Measurements from ENCODE around the gene KCNT2.

The KCNT2 gene

GRCh38 chr1:196607981-196608380, 259 bp downstream of the KCNT2 start:
- peak overlapping the region; percentile 78 for H3K4me3 ChIP-seq (ENCODE audit: low read depth, low read length)
- H3K27ac ChIP-seq, result no peak overlapping the region
- peak; percentile 2 for DNase-seq
- no peak for TF ChIP-seq CTCF (IDR thresholded peaks at IDR 0.05; ENCODE audit: low read depth, low read length, missing control alignments)
- no peaks in the 10 kb centered on the region for H3K36me3 ChIP-seq (replicated peaks)
- in situ Hi-C loops (cut with HindIII; ENCODE audit: low pct_ligation_motif_present, low sequenced_read_pairs), result no loop called here
- no peaks in the 10 kb centered on the region for H3K27me3 ChIP-seq (replicated peaks)

GRCh38 chr1:196603651-196604050, 4.6 kb downstream of the KCNT2 start:
- Histone ChIP-seq H3K4me3 (ENCODE audit: low read depth, low read length) (no peak overlapping the region), H3K27me3 (replicated peaks) (no peaks in the 10 kb centered on the region), H3K36me3 (replicated peaks) (no peaks in the 10 kb centered on the region), H3K27ac (no peak overlapping the region)
- no peak for TF ChIP-seq CTCF (IDR thresholded peaks at IDR 0.05; ENCODE audit: low read depth, low read length, missing control alignments)
- in situ Hi-C loops (cut with HindIII; ENCODE audit: low pct_ligation_motif_present, low sequenced_read_pairs), result no loop called here
- DNase-seq, result no peak

GRCh38 chr1:196598942-196599748, 9.1 kb downstream of the KCNT2 start:
- Histone ChIP-seq H3K27me3 (replicated peaks) (no peaks in the 10 kb centered on the region), H3K36me3 (replicated peaks) (no peaks in the 10 kb centered on the region), H3K4me3 (ENCODE audit: low read depth, low read length) (no peak overlapping the region), H3K27ac (no peak overlapping the region)
- in situ Hi-C loops (cut with HindIII; ENCODE audit: low pct_ligation_motif_present, low sequenced_read_pairs), result no loop called here
- TF ChIP-seq CTCF (IDR thresholded peaks at IDR 0.05; ENCODE audit: low read depth, low read length, missing control alignments), result no peak
- no peak for DNase-seq

GRCh38 chr1:196594700-196595099, 13.5 kb downstream of the KCNT2 start:
- DNase-seq, result no peak
- Histone ChIP-seq H3K27ac (no peak overlapping the region), H3K27me3 (replicated peaks) (no peaks in the 10 kb centered on the region), H3K36me3 (replicated peaks) (no peaks in the 10 kb centered on the region), H3K4me3 (ENCODE audit: low read depth, low read length) (no peak overlapping the region)
- TF ChIP-seq CTCF (IDR thresholded peaks at IDR 0.05; ENCODE audit: low read depth, low read length, missing control alignments), result no peak
- in situ Hi-C loops (cut with HindIII; ENCODE audit: low pct_ligation_motif_present, low sequenced_read_pairs), result no loop called here

- H3K27ac ChIP-seq, result no peak overlapping the region
- no peak for DNase-seq
- in situ Hi-C loops (cut with HindIII; ENCODE audit: low pct_ligation_motif_present, low sequenced_read_pairs), result no loop called here
These were observed 14.3 kb downstream of the KCNT2 start for GRCh38 chr1:196593955-196594354.

More at GRCh38 chr1:196593955-196594354, 14.3 kb downstream of the KCNT2 start:
- Histone ChIP-seq H3K36me3 (replicated peaks) (no peaks in the 10 kb centered on the region), H3K4me3 (ENCODE audit: low read depth, low read length) (no peak overlapping the region), H3K27me3 (replicated peaks) (no peaks in the 10 kb centered on the region)
- no peak for TF ChIP-seq CTCF (IDR thresholded peaks at IDR 0.05; ENCODE audit: low read depth, low read length, missing control alignments)

Data from brain microvascular endothelial cell (primary cell).